T-helper 1 cell treated with Interleukin-12 subunit alpha and Interleukin-12 subunit beta and Interleukin-4 antibody, amounts not matched to agents 30 μg/mL and 1 μg/mL, for 36 hours (primary cell): Measurements from ENCODE around the gene PERM1.

Experiments used
- H3K27ac Mint-ChIP-seq: one replicate; pipeline ENCODE4 v1.8.0; 2021; ENCODE audit warnings: mild to moderate bottlenecking, mixed read lengths
- H3K27me3 Mint-ChIP-seq: one replicate; pipeline ENCODE4 v1.8.0; 2021; ENCODE audit warnings: low read depth, mixed read lengths
- H3K36me3 Mint-ChIP-seq: one replicate; pipeline ENCODE4 v1.8.0; 2021; ENCODE audit warnings: low read depth, mixed read lengths
- H3K4me1 Mint-ChIP-seq: one replicate; pipeline ENCODE4 v1.8.0; 2021; ENCODE audit warnings: low read depth, mixed read lengths
- H3K4me3 Mint-ChIP-seq: one replicate; pipeline ENCODE4 v1.8.0; 2021; ENCODE audit warnings: mild to moderate bottlenecking, moderate library complexity, mixed read lengths
- H3K9me3 Mint-ChIP-seq: one replicate; pipeline ENCODE4 v1.8.0; 2021; ENCODE audit warnings: mixed read lengths

The PERM1 gene

GRCh38 chr1:938711-939489 lies 43.0 kb downstream of the PERM1 start:
- peaks cover 3% of the 10 kb centered on the region for H3K4me1 Mint-ChIP-seq
- no peaks in the 10 kb centered on the region for H3K36me3 Mint-ChIP-seq
- no peak overlapping the region for H3K27ac Mint-ChIP-seq
- no peak overlapping the region for H3K4me3 Mint-ChIP-seq
- H3K27me3 Mint-ChIP-seq = peaks cover 40% of the 10 kb centered on the region
- no peaks in the 10 kb centered on the region for H3K9me3 Mint-ChIP-seq

- no peaks in the 10 kb centered on the region for H3K9me3 Mint-ChIP-seq
- peaks cover 3% of the 10 kb centered on the region for H3K4me1 Mint-ChIP-seq
- no peak overlapping the region for H3K4me3 Mint-ChIP-seq
- no peaks in the 10 kb centered on the region for H3K36me3 Mint-ChIP-seq
- no peak overlapping the region for H3K27ac Mint-ChIP-seq
- peaks cover 38% of the 10 kb centered on the region for H3K27me3 Mint-ChIP-seq
These were observed 43.7 kb downstream of the PERM1 start for GRCh38 chr1:938088-938683.

GRCh38 chr1:937521-937920 lies 44.4 kb downstream of the PERM1 start:
- Mint-ChIP-seq H3K4me3 (no peak overlapping the region), H3K27ac (no peak overlapping the region), H3K9me3 (no peaks in the 10 kb centered on the region), H3K27me3 (peaks cover 34% of the 10 kb centered on the region), H3K36me3 (no peaks in the 10 kb centered on the region), H3K4me1 (peaks cover 3% of the 10 kb centered on the region)

GRCh38 chr1:936348-937264 lies 45.3 kb downstream of the PERM1 start:
- no peaks in the 10 kb centered on the region for H3K9me3 Mint-ChIP-seq
- no peak overlapping the region for H3K4me3 Mint-ChIP-seq
- peaks cover 38% of the 10 kb centered on the region for H3K27me3 Mint-ChIP-seq
- peaks cover 3% of the 10 kb centered on the region for H3K4me1 Mint-ChIP-seq
- no peak overlapping the region for H3K27ac Mint-ChIP-seq
- H3K36me3 Mint-ChIP-seq = no peaks in the 10 kb centered on the region

GRCh38 chr1:935751-936231 lies 46.1 kb downstream of the PERM1 start:
- no peak overlapping the region for H3K27ac Mint-ChIP-seq
- H3K4me3 Mint-ChIP-seq = no peak overlapping the region
- H3K27me3 Mint-ChIP-seq = peaks cover 37% of the 10 kb centered on the region
- no peaks in the 10 kb centered on the region for H3K4me1 Mint-ChIP-seq
- H3K9me3 Mint-ChIP-seq = no peaks in the 10 kb centered on the region
- no peaks in the 10 kb centered on the region for H3K36me3 Mint-ChIP-seq

- Mint-ChIP-seq H3K4me1 (no peaks in the 10 kb centered on the region), H3K27me3 (peaks cover 33% of the 10 kb centered on the region), H3K4me3 (no peak overlapping the region), H3K9me3 (no peaks in the 10 kb centered on the region), H3K27ac (no peak overlapping the region), H3K36me3 (no peaks in the 10 kb centered on the region)
These were observed 46.7 kb downstream of the PERM1 start for GRCh38 chr1:934991-935750.

GRCh38 chr1:933603-933940 lies 48.3 kb downstream of the PERM1 start:
- H3K27me3 Mint-ChIP-seq = peaks cover 29% of the 10 kb centered on the region
- no peaks in the 10 kb centered on the region for H3K4me1 Mint-ChIP-seq
- H3K27ac Mint-ChIP-seq = no peak overlapping the region
- no peak overlapping the region for H3K4me3 Mint-ChIP-seq
- H3K9me3 Mint-ChIP-seq = no peaks in the 10 kb centered on the region
- no peaks in the 10 kb centered on the region for H3K36me3 Mint-ChIP-seq

GRCh38 chr1:932776-933602 lies 48.9 kb downstream of the PERM1 start:
- Mint-ChIP-seq H3K4me1 (no peaks in the 10 kb centered on the region), H3K27ac (no peak overlapping the region), H3K4me3 (no peak overlapping the region), H3K36me3 (no peaks in the 10 kb centered on the region), H3K9me3 (no peaks in the 10 kb centered on the region), H3K27me3 (peaks cover 27% of the 10 kb centered on the region)

- H3K4me1 Mint-ChIP-seq = no peaks in the 10 kb centered on the region
- H3K27me3 Mint-ChIP-seq = peaks cover 23% of the 10 kb centered on the region
- H3K9me3 Mint-ChIP-seq = no peaks in the 10 kb centered on the region
- no peaks in the 10 kb centered on the region for H3K36me3 Mint-ChIP-seq
- no peak overlapping the region for H3K4me3 Mint-ChIP-seq
- H3K27ac Mint-ChIP-seq = no peak overlapping the region
These were observed 49.8 kb downstream of the PERM1 start for GRCh38 chr1:932173-932510.

- Mint-ChIP-seq H3K4me1 (no peaks in the 10 kb centered on the region), H3K4me3 (no peak overlapping the region), H3K27ac (no peak overlapping the region), H3K9me3 (no peaks in the 10 kb centered on the region), H3K36me3 (no peaks in the 10 kb centered on the region), H3K27me3 (peaks cover 28% of the 10 kb centered on the region)
These were observed 50.3 kb downstream of the PERM1 start for GRCh38 chr1:931380-932172.

- Mint-ChIP-seq H3K4me1 (no peaks in the 10 kb centered on the region), H3K27me3 (peaks cover 35% of the 10 kb centered on the region)
These were observed 51.2 kb downstream of the PERM1 start for GRCh38 chr1:930633-931138.

GRCh38 chr1:929712-930632 lies 51.9 kb downstream of the PERM1 start:
- no peak overlapping the region for H3K27ac Mint-ChIP-seq
- H3K4me1 Mint-ChIP-seq = no peaks in the 10 kb centered on the region
- H3K27me3 Mint-ChIP-seq = peaks cover 31% of the 10 kb centered on the region
- H3K4me3 Mint-ChIP-seq = no peak overlapping the region
- no peaks in the 10 kb centered on the region for H3K36me3 Mint-ChIP-seq
- no peaks in the 10 kb centered on the region for H3K9me3 Mint-ChIP-seq

More at GRCh38 chr1:930633-931138, 51.2 kb downstream of the PERM1 start:
- no peaks in the 10 kb centered on the region for H3K9me3 Mint-ChIP-seq
- no peak overlapping the region for H3K4me3 Mint-ChIP-seq
- no peaks in the 10 kb centered on the region for H3K36me3 Mint-ChIP-seq
- no peak overlapping the region for H3K27ac Mint-ChIP-seq
